NAMALWA (cell line): ENCODE measurements around the gene NUMBL.
A peak's percentile ranks its signal among the peaks of the same experiment; 100 is the strongest.
"Not testable (repeated sequence)": the region's sequence is repeated elsewhere in the genome, so short reads cannot be mapped to it uniquely, and the experiment has no call there.

Experiments
- DNase-seq: peaks from one replicate; pipeline ENCODE4 v3.0.0-alpha.2; 2015; ENCODE audit warnings: low spot score

The NUMBL gene

DNA sequence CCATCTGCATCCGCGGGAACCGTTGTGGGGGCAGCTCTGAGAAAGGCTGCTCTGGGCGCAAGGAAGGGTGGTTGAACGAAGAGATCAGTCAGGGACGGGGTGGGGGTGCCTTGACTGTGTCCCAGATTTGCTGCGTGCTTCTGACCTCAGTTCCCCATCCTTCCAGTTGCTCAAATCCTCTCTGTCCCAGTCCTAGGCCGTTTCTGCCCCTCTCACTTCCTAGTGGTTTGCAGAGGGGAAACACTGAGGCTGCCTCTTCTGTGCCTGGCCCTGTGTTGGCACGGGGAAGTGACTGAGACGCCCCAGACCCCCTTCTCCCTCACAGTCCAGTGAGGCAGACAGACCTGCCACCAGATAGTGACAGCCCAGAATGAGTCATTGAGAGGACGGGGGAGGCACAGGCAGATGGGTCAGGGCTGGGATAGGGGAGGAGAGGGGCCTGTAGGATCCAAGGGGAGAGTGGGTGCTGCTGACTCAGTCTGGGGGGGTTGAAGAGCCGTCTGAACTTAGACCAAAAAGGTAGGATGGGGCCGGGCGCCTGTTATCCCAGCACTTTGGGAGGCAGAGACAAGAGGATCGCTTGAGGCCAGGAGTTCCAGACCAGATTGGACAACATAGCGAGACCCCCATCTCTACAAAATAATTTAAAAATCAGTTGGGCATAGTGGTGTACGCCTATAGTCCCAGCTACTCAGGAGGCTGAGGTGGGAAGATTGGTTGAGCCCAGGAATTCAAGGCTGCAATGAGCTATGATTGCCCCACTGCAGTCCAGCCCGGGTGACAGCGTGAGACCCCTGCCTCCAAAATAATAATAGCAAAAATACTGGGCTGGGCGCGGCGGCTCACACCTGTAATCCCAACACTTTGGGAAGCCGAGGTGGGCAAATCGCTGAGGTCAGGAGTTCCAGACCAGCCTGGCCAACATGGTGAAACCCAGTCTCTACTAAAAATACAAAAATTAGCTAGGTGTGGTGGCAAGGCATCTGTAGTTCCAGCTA, 26.5 kb downstream of the NUMBL start:
- no peak for DNase-seq

- DNase-seq = peak; percentile 93
These were observed 27.3 kb downstream of the NUMBL start for GRCh38 chr19:40662925-40663694.

GRCh38 chr19:40661616-40662015, 28.8 kb downstream of the NUMBL start:
- DNase-seq = no peak

DNA sequence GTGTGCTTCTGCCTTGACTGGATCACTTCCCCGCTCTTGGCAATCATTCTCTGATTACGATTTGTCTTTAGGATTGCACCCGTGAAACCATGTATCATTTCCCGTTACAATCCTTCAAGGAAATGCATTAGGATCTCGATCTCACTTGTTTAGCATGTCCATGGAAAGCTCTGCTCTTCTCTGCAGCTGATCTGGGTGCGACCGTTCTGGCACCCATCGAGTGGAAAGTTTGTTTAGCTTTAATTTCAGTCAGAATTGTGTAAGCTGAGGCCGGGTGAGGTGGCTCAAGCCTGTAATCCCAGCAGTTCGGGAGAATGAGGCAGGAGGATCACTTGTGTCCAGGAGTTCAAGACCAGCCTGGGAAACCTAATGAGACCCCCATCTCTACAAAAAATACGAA, 30.9 kb downstream of the NUMBL start:
- DNase-seq = no peak

DNA sequence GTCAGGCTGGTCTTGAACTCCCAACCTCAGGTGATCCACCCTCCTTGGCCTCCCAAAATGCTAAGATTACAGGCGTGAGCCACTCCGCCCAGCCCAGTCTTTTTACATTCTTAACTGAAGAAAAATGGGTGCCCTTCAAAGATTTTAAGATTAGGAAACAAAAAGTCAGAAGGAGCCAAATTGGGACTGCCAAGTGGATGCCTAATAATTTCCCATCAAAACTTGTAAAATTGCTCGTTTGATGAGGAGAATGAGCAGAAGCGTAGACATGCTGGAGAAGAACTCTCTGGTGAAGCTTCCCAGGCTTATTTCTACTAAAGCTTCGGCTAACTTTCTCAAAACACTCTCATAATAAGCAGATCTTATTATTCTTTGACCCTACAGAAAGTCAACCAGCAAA, 31.3 kb downstream of the NUMBL start:
- no peak for DNase-seq

GRCh38 chr19:40658031-40658430, 32.4 kb downstream of the NUMBL start:
- DNase-seq = no peak

DNA sequence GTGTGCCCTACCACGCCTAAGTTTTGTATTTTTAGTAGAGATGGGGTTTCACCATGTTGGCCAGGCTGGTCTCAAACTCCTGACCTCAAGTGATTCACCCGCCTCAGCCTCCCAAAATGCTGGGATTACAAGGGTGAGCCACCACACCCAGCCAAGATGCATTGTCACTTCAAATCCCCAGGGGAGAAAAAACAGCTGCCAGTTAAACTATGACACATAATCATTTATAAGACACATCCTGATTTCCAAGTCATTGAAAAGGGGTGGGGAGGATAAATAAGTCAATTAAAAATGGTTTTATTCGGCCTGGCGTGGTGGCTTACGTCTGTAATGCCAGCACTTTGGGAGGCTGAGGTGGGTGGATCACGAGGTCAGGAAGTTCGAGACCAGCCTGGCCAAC, 34.8 kb downstream of the NUMBL start:
- not testable (repeated sequence) for DNase-seq

DNA sequence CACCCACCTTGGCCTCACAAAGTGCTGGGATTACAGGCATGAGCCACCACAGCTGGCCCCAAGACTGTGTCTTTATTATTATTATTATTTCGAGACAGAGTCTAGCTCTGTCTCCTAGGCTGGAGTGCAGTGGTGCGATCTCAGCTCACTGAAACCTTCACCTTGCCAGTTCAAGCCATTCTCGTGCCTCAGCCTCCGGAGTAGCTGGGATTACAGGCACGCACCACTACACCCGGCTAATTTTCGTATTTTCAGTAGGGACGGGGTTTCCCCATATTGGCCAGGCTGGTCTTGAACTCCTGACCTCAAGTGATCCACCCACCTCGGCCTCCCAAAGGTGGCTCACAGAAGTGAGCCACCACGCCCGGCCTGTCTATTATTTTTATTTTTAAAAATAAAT, 38.1 kb downstream of the NUMBL start:
- DNase-seq = not testable (repeated sequence)

- DNase-seq = no peak
These were observed 39.6 kb downstream of the NUMBL start for GRCh38 chr19:40650749-40651305.

GRCh38 chr19:40649903-40650675, 40.4 kb downstream of the NUMBL start:
- peak; percentile 86 for DNase-seq

DNA sequence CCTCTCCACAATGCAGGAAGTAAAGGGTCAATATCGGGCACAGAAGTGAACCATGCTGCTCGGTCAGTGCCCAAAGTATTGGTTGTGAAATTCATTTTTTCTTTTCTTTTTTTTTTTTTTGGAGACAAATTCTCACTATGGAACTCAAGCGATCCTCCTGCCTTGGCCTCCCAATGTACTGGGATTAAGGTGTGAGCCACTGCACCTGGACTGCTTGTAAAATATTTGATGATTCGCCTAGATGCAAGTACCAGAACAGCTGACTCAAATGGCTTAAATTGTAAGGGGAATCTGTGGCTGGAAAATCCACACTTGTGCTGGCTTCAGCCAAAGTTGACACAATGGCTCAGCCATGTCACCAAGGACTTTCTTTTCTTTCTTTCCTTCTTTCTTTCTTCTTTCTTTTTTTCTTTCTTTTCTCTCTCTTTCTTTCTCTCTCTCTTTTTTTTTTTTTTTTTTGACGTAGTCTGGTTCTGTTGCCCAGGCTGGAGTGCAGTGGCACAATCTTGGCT, 43.7 kb downstream of the NUMBL start:
- DNase-seq = no peak

- DNase-seq = no peak
These were observed 47.6 kb downstream of the NUMBL start for GRCh38 chr19:40642757-40643305.

- DNase-seq = no peak
These were observed 48.3 kb downstream of the NUMBL start for GRCh38 chr19:40642051-40642706.

DNA sequence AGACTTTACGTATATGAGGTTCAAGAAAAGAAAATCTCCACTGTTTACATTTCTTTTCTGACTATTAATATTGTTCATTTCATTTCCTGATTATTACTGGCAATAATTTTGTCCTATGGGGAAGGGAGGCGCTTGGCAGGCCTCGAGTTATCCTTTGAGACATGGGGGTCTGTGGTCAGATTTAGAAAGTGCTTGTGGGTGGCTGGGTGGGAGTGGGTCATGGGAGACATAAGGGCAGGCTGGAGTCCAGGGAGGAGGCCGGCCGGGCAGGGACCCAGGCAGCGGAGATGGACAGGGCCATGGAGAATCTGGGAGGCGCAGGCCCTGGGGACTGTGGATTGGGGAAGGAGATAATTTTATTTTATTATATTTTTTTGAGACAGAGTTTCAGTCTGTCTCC, 49.2 kb downstream of the NUMBL start:
- DNase-seq = no peak

- no peak for DNase-seq
These were observed 49.7 kb downstream of the NUMBL start for GRCh38 chr19:40640744-40641143.

- DNase-seq = no peak
These were observed 50.8 kb downstream of the NUMBL start for GRCh38 chr19:40639638-40639982.

DNA sequence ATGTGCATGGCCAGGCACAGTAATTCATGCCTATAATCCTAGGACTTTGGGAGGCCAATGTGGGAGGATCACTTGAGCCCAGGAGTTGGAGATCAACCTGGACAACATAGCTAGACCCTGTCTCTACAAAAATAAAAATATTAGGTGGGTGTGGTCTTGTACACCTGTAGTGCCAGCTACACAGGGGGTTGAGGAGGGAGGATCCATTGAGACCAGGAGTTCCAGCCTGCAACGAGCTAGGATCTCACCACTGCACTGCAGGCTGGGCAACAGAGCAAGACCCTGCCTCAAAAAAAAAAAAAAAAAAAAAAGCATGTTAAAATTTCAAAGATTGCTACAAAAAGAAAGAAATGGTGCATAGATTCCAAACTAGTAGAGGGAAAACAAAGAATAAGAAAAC, 52.1 kb downstream of the NUMBL start:
- DNase-seq = no peak

DNA sequence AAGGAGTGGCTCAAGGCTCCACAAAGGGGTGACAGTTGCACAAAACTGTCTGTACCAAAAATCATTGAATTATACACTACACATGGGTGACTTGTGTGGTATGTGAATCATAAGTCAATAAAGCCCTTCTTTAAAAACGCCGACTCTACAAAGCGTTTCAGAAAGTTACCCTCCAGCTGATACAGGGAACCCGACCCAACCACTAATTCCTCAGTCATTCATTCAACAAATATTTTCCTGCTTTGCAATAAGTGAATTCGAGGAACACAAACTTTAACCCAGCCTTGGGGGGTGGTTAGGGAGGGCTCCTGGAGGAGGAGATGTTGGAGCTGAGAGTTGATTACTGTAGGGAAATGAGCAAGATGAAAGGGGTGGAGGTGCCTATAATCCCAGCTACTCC, 57.2 kb downstream of the NUMBL start:
- no peak for DNase-seq

DNA sequence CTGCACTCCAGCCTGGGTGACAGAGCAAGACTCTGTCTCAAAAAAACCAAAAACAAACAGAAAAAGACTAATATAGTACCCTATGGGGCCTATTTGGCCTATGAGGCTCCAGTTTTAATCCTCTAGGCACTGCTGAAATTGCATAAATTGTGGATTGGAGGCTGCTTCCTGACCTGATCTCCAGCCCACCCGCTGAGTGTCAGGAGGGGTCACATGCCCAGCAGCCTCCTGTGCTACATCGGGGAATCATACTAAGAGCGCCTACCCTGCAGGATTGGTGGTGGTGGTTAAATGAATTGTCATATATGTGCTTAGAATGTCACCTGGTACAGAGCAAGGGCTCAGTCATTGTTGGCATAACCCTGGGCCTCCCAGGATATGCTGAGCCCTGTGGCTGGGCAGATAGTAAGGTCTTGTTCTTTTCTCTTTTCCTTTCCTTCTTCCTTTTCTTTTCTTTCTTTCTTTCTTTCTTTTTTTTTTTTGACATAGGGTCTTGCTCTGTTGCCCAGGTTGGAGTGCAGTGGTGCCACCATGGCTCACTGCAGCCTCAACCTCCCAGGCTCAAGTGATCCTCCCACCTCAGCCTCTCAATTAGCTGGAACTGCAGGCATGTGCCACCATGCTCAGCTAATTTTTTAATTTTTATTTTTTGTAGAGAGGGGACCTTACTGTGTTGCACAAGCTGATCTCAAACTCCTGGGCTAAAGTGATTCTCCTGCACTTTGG, 58.0 kb downstream of the NUMBL start:
- DNase-seq = no peak

- DNase-seq = no peak
These were observed 59.8 kb downstream of the NUMBL start for GRCh38 chr19:40630571-40631160.
